ENCODE data around the gene SLCO4A1. TPM values are rescaled to one million over a fixed set of nuclear protein-coding genes. Genes with fewer than 3 reads are reported as not detected.

SLCO4A1 gene
- total and polyA plus RNA-seq, 9 of the 15 experiments (the other 6 are each of a cell fraction or from before 2014, with no cell fraction given) = 1.6 to 21.9 (median 12.8) TPM

DNA sequence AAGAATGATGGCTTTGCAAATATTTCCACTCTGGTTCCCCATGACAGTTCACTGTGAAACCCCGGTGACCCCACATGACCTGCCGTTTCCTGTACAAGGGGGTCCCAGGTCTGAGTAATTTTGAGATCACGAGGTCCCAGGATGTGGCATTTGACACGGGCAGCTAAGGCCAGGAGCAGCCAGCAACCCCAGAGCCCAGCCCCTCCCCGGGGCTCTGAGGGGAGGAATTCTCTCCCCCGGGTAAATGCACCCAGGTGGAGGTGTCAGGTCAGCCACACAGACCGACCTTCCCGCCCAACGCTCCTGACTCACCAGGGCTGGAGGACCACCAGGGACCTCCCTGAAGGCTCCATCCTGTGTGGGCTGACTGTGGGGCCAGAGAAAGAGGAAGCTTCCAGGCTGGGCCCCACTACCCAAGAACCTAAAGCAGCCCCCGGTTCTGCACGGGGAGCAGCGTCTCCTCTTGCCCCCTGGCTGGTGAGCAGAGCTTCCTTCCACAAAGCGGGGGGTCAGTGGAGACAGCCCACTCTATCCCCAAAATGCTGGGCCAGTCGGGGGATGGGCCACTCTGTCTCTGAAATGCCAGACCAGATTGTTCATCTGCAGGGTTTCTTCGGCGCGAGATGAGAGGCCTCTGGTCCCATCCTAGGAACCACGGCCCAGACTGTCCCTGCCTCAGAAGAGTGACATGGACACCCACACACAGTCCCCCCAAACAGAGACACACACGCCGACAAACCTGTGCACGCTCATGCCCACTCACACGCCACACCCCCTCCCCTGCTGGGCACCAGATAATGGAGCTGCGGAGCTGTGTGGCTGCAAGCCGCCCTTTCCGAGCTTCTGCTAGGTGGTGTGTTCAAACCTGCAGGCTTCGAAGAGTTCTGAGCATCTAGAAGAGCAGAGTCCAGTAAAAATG is 23.4 kb upstream of the SLCO4A1 start (continued):
- no peak for TF ChIP-seq HDAC2 (IDR thresholded peaks at IDR 0.05)
- TF ChIP-seq POLR3G (IDR thresholded peaks at IDR 0.05; ENCODE audit: extremely low read depth, insufficient read length, insufficient replicate concordance) = no peak
- TF ChIP-seq HSF4 (CRISPR knock-in tag; IDR thresholded peaks at IDR 0.05; ENCODE audit: borderline replicate concordance) = no peak
- no peak for TF ChIP-seq YBX1 (IDR thresholded peaks at IDR 0.05)
- TF ChIP-seq GABPA (tag; conservative IDR thresholded peaks at IDR 0.05; ENCODE audit: low read depth) = no peak

DNA sequence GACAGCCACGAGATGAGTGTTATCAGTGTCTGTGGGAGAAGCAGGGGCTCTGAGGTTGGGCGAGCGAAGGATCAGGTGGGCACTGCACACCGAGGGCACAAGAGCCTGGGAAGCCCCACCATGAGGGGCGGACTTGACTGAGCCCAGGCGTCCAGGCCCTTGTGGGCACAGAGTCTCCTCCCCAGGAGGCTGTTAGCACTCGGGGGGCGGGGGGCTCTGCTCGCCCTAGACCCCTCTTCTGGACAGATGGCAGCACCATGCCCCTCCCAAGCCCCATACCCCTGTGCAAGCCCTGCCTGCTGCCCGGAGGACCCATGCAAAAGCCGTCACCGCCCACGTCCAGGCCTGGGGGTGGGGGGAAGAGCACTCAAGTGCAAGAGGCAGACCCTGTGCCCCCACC is 21.7 kb upstream of the SLCO4A1 start:
- ChIA-PET CTCF (ENCODE audit: low intra/inter-chr PET ratio) (interaction anchor here (0.6 kb wide), 1 partner anchor 119 kb away, joined by 3 read pairs; no protein-coding TSS in a partner anchor), POLR2A (no interaction called here)
- no peak for ATAC-seq
- Histone ChIP-seq H4K20me1 (replicated peaks; ENCODE audit: control insufficient read depth, insufficient read depth, low read length) (0 out of 2 replicates have a peak, but pooled peaks cover 3% of the 10 kb centered on the region), H3K9me1 (ENCODE audit: control insufficient read depth, insufficient read depth, low read length) (no peaks in the 10 kb centered on the region), H3K9ac (ENCODE audit: insufficient read depth in 1 of 2, low read depth in 2 of 2, low read length in 2 of 2) (no peak overlapping the region), H3K79me2 (ENCODE audit: control insufficient read depth, insufficient read depth, low read length) (no peaks in the 10 kb centered on the region), H3K4me1 (replicated peaks in 1 of 2; ENCODE audit: control insufficient read depth in 2 of 2, insufficient read depth in 2 of 2, low read length in 2 of 2) (peaks cover 13 to 75% of the 10 kb centered on the region in 2 experiments), H2AFZ (ENCODE audit: low read depth, low read length) (no peak overlapping the region), H3K27ac (ENCODE audit: extremely low read depth, low read depth, low read length) (no peak overlapping the region), H3K9me3 (replicated peaks; ENCODE audit: control insufficient read depth, insufficient read depth, low read depth, low read length) (no peaks in the 10 kb centered on the region), H3K4me2 (ENCODE audit: insufficient read depth, low read length) (no peak overlapping the region), H3K4me3 (no peak overlapping the region), H3K36me3 (ENCODE audit: control insufficient read depth, insufficient read depth, low read length) (no peaks in the 10 kb centered on the region), H3K27me3 (ENCODE audit: control insufficient read depth in 2 of 2, insufficient read depth in 2 of 2, low read length in 2 of 2) (peaks cover 0 to 4% of the 10 kb centered on the region in 2 experiments; a peak in 2 of 5 replicates)
- TF ChIP-seq PCBP1 (IDR thresholded peaks at IDR 0.05; ENCODE audit: low read depth, low read length, poor library complexity, severe bottlenecking) (peak; percentile 12), ARID3B (CRISPR knock-in tag; IDR thresholded peaks at IDR 0.05; ENCODE audit: borderline replicate concordance) (no peak), CCAR2 (IDR thresholded peaks at IDR 0.05; ENCODE audit: low read depth, low read length) (no peak)
- 43% methylated on average over 10 of the region's 13 CpGs for WGBS (ENCODE audit: insufficient coverage, low coverage, missing lambda C conversion rate)
- intact Hi-C loops (cut with micrococcal nuclease) (loop anchor here (5.0 kb wide), 1 partner anchor 187 kb away; no protein-coding TSS in a partner anchor), in situ Hi-C loops (cut with MboI) (no loop called here)
- no TSS peak for BruUV-seq (replicated peaks)
- no peak for FAIRE-seq
- no peak for DNase-seq (ENCODE audit: extremely low read depth in 1 of 4, low spot score in 3 of 4)

All from K562 (cell line).